Midbrain (tissue), 1 donor: ENCODE measurements around the gene CPLX1.
"Not testable (repeated sequence)": the region's sequence is repeated elsewhere in the genome, so short reads cannot be mapped to it uniquely, and the experiment has no call there.

Experiments used
- DNase-seq: peaks from one replicate; lab custom pipeline; 2025; lab: John Stamatoyannopoulos, UW

The CPLX1 gene

GRCh38 chr4:775485-775884, 50.4 kb downstream of the CPLX1 start:
- not testable (repeated sequence) for DNase-seq

GRCh38 chr4:774419-775092, 51.4 kb downstream of the CPLX1 start:
- DNase-seq: not testable (repeated sequence)

GRCh38 chr4:773214-773613, 52.7 kb downstream of the CPLX1 start:
- DNase-seq: no peak

GRCh38 chr4:772776-773175, 53.2 kb downstream of the CPLX1 start:
- DNase-seq: no peak

GRCh38 chr4:772118-772517, 53.8 kb downstream of the CPLX1 start:
- DNase-seq: no peak

- no peak for DNase-seq
Observed at GRCh38 chr4:771464-771863, 54.5 kb downstream of the CPLX1 start.

- DNase-seq: no peak
Observed at GRCh38 chr4:770022-770421, 55.9 kb downstream of the CPLX1 start.

- no peak for DNase-seq
Observed at GRCh38 chr4:769511-769910, 56.4 kb downstream of the CPLX1 start.

GRCh38 chr4:768995-769394, 56.9 kb downstream of the CPLX1 start:
- peak; percentile 26 for DNase-seq

- no peak for DNase-seq
Observed at GRCh38 chr4:768076-768475, 57.9 kb downstream of the CPLX1 start.

- DNase-seq: no peak
Observed at GRCh38 chr4:766559-767283, 59.2 kb downstream of the CPLX1 start.

GRCh38 chr4:766152-766515, 59.8 kb downstream of the CPLX1 start:
- DNase-seq: no peak

- DNase-seq: no peak
Observed at GRCh38 chr4:764405-765169, 61.3 kb downstream of the CPLX1 start.

- no peak for DNase-seq
Observed at GRCh38 chr4:763922-764321, 62.0 kb downstream of the CPLX1 start.

GRCh38 chr4:763191-763810, 62.6 kb downstream of the CPLX1 start:
- DNase-seq: no peak

- peak; percentile 21 for DNase-seq
Observed at GRCh38 chr4:762211-763190, 63.4 kb downstream of the CPLX1 start.

- no peak for DNase-seq
Observed at GRCh38 chr4:761739-762138, 64.2 kb downstream of the CPLX1 start.

- DNase-seq: no peak
Observed at GRCh38 chr4:761086-761485, 64.8 kb downstream of the CPLX1 start.

GRCh38 chr4:760616-761015, 65.3 kb downstream of the CPLX1 start:
- DNase-seq: no peak

GRCh38 chr4:759810-760209, 66.1 kb downstream of the CPLX1 start:
- DNase-seq: not testable (repeated sequence)

GRCh38 chr4:757111-757510, 68.8 kb downstream of the CPLX1 start:
- DNase-seq: no peak
